ENCODE data around the gene COL6A3. TPM values are rescaled to one million over a fixed set of nuclear protein-coding genes. Genes with fewer than 3 reads are reported as not detected.

Gene COL6A3
- total RNA-seq, 2 experiments from 2014 or later = 1.3 TPM

DNA sequence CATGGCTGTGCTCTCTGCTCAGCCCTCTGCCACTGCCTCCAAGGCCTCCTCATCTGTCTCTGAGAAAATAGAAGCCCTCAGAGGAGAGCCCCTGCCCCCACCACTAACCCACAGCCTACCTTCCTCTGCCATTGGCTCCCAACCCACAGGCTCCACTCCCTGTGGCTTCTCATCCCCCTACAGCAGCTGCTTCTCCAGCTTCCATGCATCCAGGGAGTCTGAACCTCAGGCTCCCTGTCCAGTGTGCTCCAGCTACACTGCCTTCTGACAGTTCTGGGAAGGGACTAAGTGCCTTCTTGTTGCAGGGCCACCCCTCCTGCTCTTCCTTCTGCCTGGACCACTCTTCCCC is 29.3 kb downstream of the COL6A3 start:
- ATAC-seq (ENCODE audit: poor library complexity) = no peak
- Mint-ChIP-seq H3K9me3 (no peaks in the 10 kb centered on the region), H3K27ac (no peak overlapping the region), H3K4me1 (ENCODE audit: low read depth) (no peaks in the 10 kb centered on the region), H3K4me3 (no peak overlapping the region), H3K36me3 (ENCODE audit: low read depth) (no peaks in the 10 kb centered on the region), H3K27me3 (no peaks in the 10 kb centered on the region)
- H3K9me3 ChIP-seq (ENCODE audit: control insufficient read depth in 1 of 2, insufficient read depth in 1 of 2, low read length in 2 of 2) = peaks cover 0 to 4% of the 10 kb centered on the region in 2 experiments
- TF ChIP-seq, protein P1, sequence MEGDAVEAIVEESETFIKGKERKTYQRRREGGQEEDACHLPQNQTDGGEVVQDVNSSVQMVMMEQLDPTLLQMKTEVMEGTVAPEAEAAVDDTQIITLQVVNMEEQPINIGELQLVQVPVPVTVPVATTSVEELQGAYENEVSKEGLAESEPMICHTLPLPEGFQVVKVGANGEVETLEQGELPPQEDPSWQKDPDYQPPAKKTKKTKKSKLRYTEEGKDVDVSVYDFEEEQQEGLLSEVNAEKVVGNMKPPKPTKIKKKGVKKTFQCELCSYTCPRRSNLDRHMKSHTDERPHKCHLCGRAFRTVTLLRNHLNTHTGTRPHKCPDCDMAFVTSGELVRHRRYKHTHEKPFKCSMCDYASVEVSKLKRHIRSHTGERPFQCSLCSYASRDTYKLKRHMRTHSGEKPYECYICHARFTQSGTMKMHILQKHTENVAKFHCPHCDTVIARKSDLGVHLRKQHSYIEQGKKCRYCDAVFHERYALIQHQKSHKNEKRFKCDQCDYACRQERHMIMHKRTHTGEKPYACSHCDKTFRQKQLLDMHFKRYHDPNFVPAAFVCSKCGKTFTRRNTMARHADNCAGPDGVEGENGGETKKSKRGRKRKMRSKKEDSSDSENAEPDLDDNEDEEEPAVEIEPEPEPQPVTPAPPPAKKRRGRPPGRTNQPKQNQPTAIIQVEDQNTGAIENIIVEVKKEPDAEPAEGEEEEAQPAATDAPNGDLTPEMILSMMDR (IDR thresholded peaks at IDR 0.05) = no peak
- CTCF ChIA-PET = no interaction called here
- no peaks in the 10 kb centered on the region for H3K27me3 ChIP-seq (ENCODE audit: control insufficient read depth in 1 of 2, insufficient read depth in 2 of 2, low read length in 2 of 2)
- H3K4me3 ChIP-seq (ENCODE audit: low read length) = no peak overlapping the region
- no peak overlapping the region for H3K27ac ChIP-seq (ENCODE audit: low read depth in 1 of 2, low read length in 2 of 2)
- intact Hi-C loops (cut with DNase I, micrococcal nuclease) = no loop called here
- no peaks in the 10 kb centered on the region for H3K36me3 ChIP-seq (ENCODE audit: insufficient read depth, low read length)
- DNase-seq = no peak
- POLR2A ChIA-PET = no interaction called here
- H3K4me1 ChIP-seq (ENCODE audit: insufficient read depth, low read length) = no peaks in the 10 kb centered on the region

DNA sequence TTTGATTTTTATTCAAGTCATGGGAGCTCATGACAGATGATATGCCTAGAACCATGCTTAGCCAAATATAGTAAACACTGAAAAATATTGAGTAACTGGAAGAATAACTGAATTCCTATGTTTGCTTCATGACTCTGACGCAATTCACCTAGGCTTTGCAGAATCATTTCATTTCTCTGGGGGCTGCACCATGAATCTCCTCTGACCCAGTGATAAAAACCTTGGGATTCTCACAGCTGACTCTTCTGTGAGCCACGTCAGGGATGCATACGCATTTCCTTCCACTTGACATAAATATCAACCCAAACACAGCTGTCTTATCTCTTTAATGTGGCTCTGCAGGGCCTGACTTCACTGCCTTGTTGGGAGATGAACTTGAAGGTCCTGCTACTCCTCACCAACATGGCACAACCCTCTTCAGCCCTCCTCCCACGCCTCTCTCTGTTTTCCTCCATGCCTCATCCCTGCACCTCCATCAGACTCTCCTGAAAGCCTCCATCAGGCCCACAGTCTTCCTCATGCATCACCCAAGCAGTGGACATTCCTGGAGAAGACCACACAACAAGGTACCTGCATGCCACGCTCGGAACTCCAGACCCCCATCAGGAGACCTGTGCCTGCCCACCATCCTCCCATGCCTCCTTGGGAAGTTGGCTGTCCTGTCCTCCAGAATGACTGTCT is 29.8 kb downstream of the COL6A3 start:
- Mint-ChIP-seq H3K27ac (no peak overlapping the region), H3K27me3 (no peaks in the 10 kb centered on the region), H3K4me1 (ENCODE audit: low read depth) (no peaks in the 10 kb centered on the region), H3K4me3 (no peak overlapping the region), H3K36me3 (ENCODE audit: low read depth) (no peaks in the 10 kb centered on the region), H3K9me3 (no peaks in the 10 kb centered on the region)
- Histone ChIP-seq H3K4me3 (ENCODE audit: low read length) (no peak overlapping the region), H3K36me3 (ENCODE audit: insufficient read depth, low read length) (no peaks in the 10 kb centered on the region), H3K4me1 (ENCODE audit: insufficient read depth, low read length) (no peaks in the 10 kb centered on the region), H3K9me3 (ENCODE audit: control insufficient read depth in 1 of 2, insufficient read depth in 1 of 2, low read length in 2 of 2) (peaks cover 0 to 4% of the 10 kb centered on the region in 2 experiments), H3K27ac (ENCODE audit: low read depth in 1 of 2, low read length in 2 of 2) (no peak overlapping the region), H3K27me3 (ENCODE audit: control insufficient read depth in 1 of 2, insufficient read depth in 2 of 2, low read length in 2 of 2) (no peaks in the 10 kb centered on the region)
- TF ChIP-seq, protein P1 (IDR thresholded peaks at IDR 0.05) = no peak
- CTCF ChIA-PET = no interaction called here
- ATAC-seq (ENCODE audit: poor library complexity) (no peak), DNase-seq (no peak)
- POLR2A ChIA-PET = no interaction called here
- intact Hi-C loops (cut with DNase I, micrococcal nuclease) = no loop called here

DNA sequence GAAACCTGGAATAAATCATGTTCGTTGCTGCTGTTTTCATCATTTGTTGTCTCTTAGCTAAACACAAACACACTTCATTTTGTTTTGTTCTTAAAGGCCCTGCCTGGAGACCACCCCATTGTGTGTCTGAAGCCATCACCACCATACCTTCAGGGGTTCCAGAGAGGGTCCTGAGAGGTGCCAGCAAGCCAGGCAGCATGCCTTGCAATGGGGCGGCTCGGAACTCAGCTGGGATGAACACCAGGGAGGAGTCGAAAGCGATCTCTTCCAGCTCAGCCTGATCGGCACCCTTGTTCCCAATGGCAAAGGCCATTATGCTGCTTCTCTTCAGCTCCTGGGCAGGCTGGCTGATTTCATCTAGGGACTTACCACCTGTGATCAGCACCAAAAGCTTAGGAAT is 33.2 kb downstream of the COL6A3 start:
- TF ChIP-seq, protein P1 (IDR thresholded peaks at IDR 0.05) = no peak
- Histone ChIP-seq H3K27ac (ENCODE audit: low read depth in 1 of 2, low read length in 2 of 2) (no peak overlapping the region), H3K36me3 (ENCODE audit: insufficient read depth, low read length) (no peaks in the 10 kb centered on the region), H3K9me3 (ENCODE audit: control insufficient read depth in 1 of 2, insufficient read depth in 1 of 2, low read length in 2 of 2) (peaks cover 0 to 4% of the 10 kb centered on the region in 2 experiments), H3K4me3 (ENCODE audit: low read length) (no peak overlapping the region), H3K27me3 (ENCODE audit: control insufficient read depth in 1 of 2, insufficient read depth in 2 of 2, low read length in 2 of 2) (no peaks in the 10 kb centered on the region), H3K4me1 (ENCODE audit: insufficient read depth, low read length) (no peaks in the 10 kb centered on the region)
- H3K4me3 Mint-ChIP-seq = no peak overlapping the region
- no peaks in the 10 kb centered on the region for H3K27me3 Mint-ChIP-seq
- no peaks in the 10 kb centered on the region for H3K36me3 Mint-ChIP-seq (ENCODE audit: low read depth)
- POLR2A ChIA-PET = interaction anchor here (1.2 kb wide), 1 partner anchor 41 kb away, joined by 3 read pairs; no protein-coding TSS in a partner anchor
- H3K27ac Mint-ChIP-seq = no peak overlapping the region
- H3K4me1 Mint-ChIP-seq (ENCODE audit: low read depth) = no peaks in the 10 kb centered on the region
- CTCF ChIA-PET = no interaction called here
- no peak for DNase-seq
- H3K9me3 Mint-ChIP-seq = no peaks in the 10 kb centered on the region
- ATAC-seq (ENCODE audit: poor library complexity) = no peak
- intact Hi-C loops (cut with DNase I, micrococcal nuclease) = no loop called here
